B cell (primary cell): ENCODE measurements around the gene C1orf226. TPM values are rescaled to one million over a fixed set of nuclear protein-coding genes. Genes with fewer than 3 reads are reported as not detected.

Source experiments
- ATAC-seq: fragments of 200-7000 bp; cut with Tn5 transposase; one replicate; pipeline ENCODE4 v1.10.0; 2021; ENCODE audit warnings: low read depth, mild to moderate bottlenecking, moderate number of reproducible peaks, moderate library complexity
- CTCF ChIA-PET: fragments of 350-600 bp; sonication (Branson Sonifier 250); formaldehyde crosslinking; loops from one replicate; lab custom pipeline; 2021; ENCODE audit warnings: antibody characterized with exemption, inconsistent platforms; lab: Charles Lee
- POLR2A ChIA-PET: fragments of 350-600 bp; sonication (Branson Sonifier 250); formaldehyde crosslinking; loops from one replicate; lab custom pipeline; 2021; ENCODE audit warnings: antibody characterized with exemption; lab: Charles Lee
- DNase-seq: peaks from one replicate; pipeline ENCODE4 v3.0.0; 2013
- H2AFZ ChIP-seq: 2 replicates; pipeline ENCODE4 v1.6.1; 2012; ENCODE audit warnings: mild to moderate bottlenecking, low read depth, low read length; ENCODE audit not compliant: insufficient read depth, poor library complexity, severe bottlenecking
- H3K27ac ChIP-seq, 2 donors: 1 replicate in 1 of 2; 2 replicates in 1 of 2; pipeline ENCODE4 v1.5.1; 2012 to 2013; ENCODE audit warnings: low read length in 2 of 2, mild to moderate bottlenecking in 2 of 2, moderate library complexity in 1 of 2
- H3K27me3 ChIP-seq, 4 experiments: fragments of 200-600 bp in 1 of 4; sonication (generic) in 1 of 4; replicated peaks in 1 of 4; 1 replicate in 2 of 4; 2 replicates in 2 of 4; pipeline versions ENCODE4 v1.6.1 to v1.7.0; 2013 to 2016; ENCODE audit warnings: low read length in 3 of 4, mild to moderate bottlenecking in 2 of 4, mixed read lengths in 1 of 4, moderate library complexity in 1 of 4; ENCODE audit not compliant: insufficient read depth in 4 of 4, control insufficient read depth in 3 of 4; ENCODE audit errors: control extremely low read depth in 1 of 4
- H3K36me3 ChIP-seq, 2 experiments: replicated peaks in 1 of 2; 1 replicate in 1 of 2; 2 replicates in 1 of 2; pipeline versions ENCODE4 v1.6.1 to v1.7.1; 2013; ENCODE audit warnings: low read length in 1 of 2; ENCODE audit not compliant: insufficient read depth in 2 of 2, control insufficient read depth in 1 of 2; ENCODE audit errors: control extremely low read depth in 1 of 2, extremely low read depth in 1 of 2
- H3K4me1 ChIP-seq, 2 donors: fragments of 200-600 bp in 1 of 2; sonication (generic) in 1 of 2; 1 replicate in 1 of 2; 2 replicates in 1 of 2; pipeline versions ENCODE4 v1.5.1 to v1.6.1; 2013 to 2017; ENCODE audit warnings: low read length in 2 of 2; ENCODE audit not compliant: control insufficient read depth in 2 of 2, insufficient read depth in 2 of 2
- H3K4me2 ChIP-seq: replicated peaks from 2 replicates; pipeline ENCODE3; 2012; ENCODE audit warnings: mild to moderate bottlenecking, low read depth, low read length; ENCODE audit not compliant: poor library complexity, severe bottlenecking
- H3K4me3 ChIP-seq, 5 experiments: fragments of 200-600 bp in 1 of 5; sonication (generic) in 1 of 5; 1 replicate in 3 of 5; 2 replicates in 2 of 5; pipeline versions ENCODE4 v1.5.1 to v1.7.0; 2011 to 2016; ENCODE audit warnings: low read length in 4 of 5, mild to moderate bottlenecking in 4 of 5, low read depth in 2 of 5, control low read depth in 1 of 5, moderate library complexity in 1 of 5; ENCODE audit not compliant: insufficient read depth in 1 of 5; ENCODE audit errors: control extremely low read depth in 1 of 5, extremely low read depth in 1 of 5
- H3K79me2 ChIP-seq: fragments of 200-600 bp; sonication (generic); one replicate; pipeline ENCODE4 v1.6.0; 2016; ENCODE audit warnings: low read length; ENCODE audit not compliant: control insufficient read depth, insufficient read depth
- H3K9ac ChIP-seq: fragments of 200-600 bp; sonication (generic); 2 replicates; pipeline ENCODE4 v1.6.1; 2017; ENCODE audit warnings: mild to moderate bottlenecking, low read length, moderate library complexity
- H3K9me3 ChIP-seq, 3 donors: one replicate each; pipeline versions ENCODE4 v1.6.1 to v1.7.1; 2013; ENCODE audit warnings: low read length in 2 of 3; ENCODE audit not compliant: control insufficient read depth in 2 of 3, insufficient read depth in 1 of 3; ENCODE audit errors: control extremely low read depth in 1 of 3
- H4K20me1 ChIP-seq: 2 replicates; pipeline ENCODE4 v1.6.0; 2012; ENCODE audit warnings: mild to moderate bottlenecking, low read length; ENCODE audit not compliant: insufficient read depth, control insufficient read depth, poor library complexity, severe bottlenecking
- H3K27ac Mint-ChIP-seq: one replicate; pipeline ENCODE4 v1.8.0; 2021; ENCODE audit warnings: mixed read lengths
- H3K27me3 Mint-ChIP-seq: one replicate; pipeline ENCODE4 v1.8.0; 2021; ENCODE audit warnings: mixed read lengths
- H3K4me1 Mint-ChIP-seq: one replicate; pipeline ENCODE4 v1.8.0; 2021; ENCODE audit warnings: mixed read lengths
- H3K4me3 Mint-ChIP-seq: one replicate; pipeline ENCODE4 v1.8.0; 2021; ENCODE audit warnings: mixed read lengths
- H3K9me3 Mint-ChIP-seq: one replicate; pipeline ENCODE4 v1.8.0; 2022; ENCODE audit warnings: mixed read lengths; ENCODE audit not compliant: insufficient read depth
- EZH2 ChIP-seq: IDR thresholded peaks from 2 replicates; pipeline ENCODE4 v1.6.1; 2012; ENCODE audit warnings: borderline replicate concordance, low read depth, mild to moderate bottlenecking, moderate library complexity, low read length; ENCODE audit not compliant: insufficient read depth, poor library complexity, severe bottlenecking
- WGBS: methylation state at CpG from one replicate; pipeline ENCODE4 v1.1.5; 2013; ENCODE audit warnings: missing lambda C conversion rate; ENCODE audit not compliant: insufficient coverage; 5-methylcytosine and 5-hydroxymethylcytosine counted together
- intact Hi-C: fragments of 100-400 bp; cut with micrococcal nuclease; formaldehyde crosslinking; loops from one replicate; pipeline ENCODE4 v1.10.0; 2022
- polyA plus RNA-seq: library from polyadenylated mRNA; depleted of rRNA; stranded (reverse); fragments of >200 nt; gene quantifications from 2 replicates; pipeline ENCODE4 v1.2.3, GENCODE V29; 2012
- total RNA-seq, 2 donors: library from RNA; stranded (reverse); fragments of 120-200 nt in 1 of 2; gene quantifications; 1 replicate in 1 of 2; 2 replicates in 1 of 2; pipeline versions ENCODE4 v1.2.3 to v1.2.4, GENCODE V29; 2013 to 2022
- TF ChIP-seq, protein P1 (sequence below): fragments of 200-600 bp; IDR thresholded peaks from one replicate; pipeline ENCODE4 v1.8.0; 2022; ENCODE audit warnings: antibody characterized with exemption, mild to moderate bottlenecking

The C1orf226 gene
- total and polyA plus RNA-seq, 2 donors (not counting 1 experiment from before 2014, with no cell fraction given) = 0.01 to 0.10 TPM

DNA sequence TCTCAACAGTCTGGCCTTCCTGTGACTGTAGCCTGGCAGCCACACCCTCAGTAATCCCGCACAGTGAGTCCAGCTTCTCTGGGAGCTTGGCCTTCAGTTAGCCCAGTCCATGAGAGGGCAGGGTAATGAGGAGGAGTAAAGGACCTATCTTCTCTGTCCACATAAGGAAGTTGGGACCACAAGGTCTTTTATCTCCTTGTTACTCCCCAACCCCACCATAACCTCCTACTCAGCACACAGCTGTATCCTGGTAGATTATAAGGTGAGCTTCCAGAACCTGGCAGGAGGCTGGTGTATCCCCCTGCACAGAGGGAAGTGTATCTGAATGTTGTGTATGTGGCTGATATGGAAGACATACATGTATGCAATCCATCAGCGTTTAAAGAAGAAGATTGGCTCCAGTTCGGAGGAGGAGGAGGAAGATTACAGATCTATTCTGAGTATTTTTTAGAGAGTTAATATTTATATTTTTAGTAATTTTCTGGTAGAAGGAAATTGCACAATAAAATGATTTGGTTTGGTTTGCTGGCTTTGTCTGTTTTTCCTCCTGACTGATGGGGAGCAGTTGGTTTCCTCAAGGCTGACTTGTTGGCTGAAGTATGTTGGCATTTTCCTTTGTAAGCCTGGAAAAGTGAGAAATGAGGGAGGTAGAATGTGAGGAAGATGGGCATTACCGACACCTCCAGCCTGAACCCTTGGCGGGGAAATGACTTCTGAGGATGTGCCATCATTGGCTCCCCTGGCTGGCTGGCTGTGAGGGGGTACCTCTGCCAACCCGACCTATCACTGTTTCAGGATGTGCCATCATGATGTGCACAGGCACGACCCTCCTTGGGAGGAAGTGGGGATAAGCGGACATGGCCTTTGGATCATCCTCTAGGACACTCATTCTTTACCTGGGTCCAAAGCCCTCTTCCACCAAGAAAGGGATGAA, 5.0 kb downstream of the C1orf226 start:
- ATAC-seq = no peak

More for the DNA sequence above, 5.0 kb downstream of the C1orf226 start:
- Histone ChIP-seq H3K36me3 (no peaks in the 10 kb centered on the region), H2AFZ (no peak overlapping the region), H3K27ac (no peak overlapping the region), H3K9me3 (no peaks in the 10 kb centered on the region), H4K20me1 (no peaks in the 10 kb centered on the region), H3K4me1 (peaks cover 3 to 5% of the 10 kb centered on the region in 2 donors), H3K27me3 (no peaks in the 10 kb centered on the region), H3K4me2 (no peak overlapping the region), H3K4me3 (no peak overlapping the region), H3K79me2 (no peaks in the 10 kb centered on the region), H3K9ac (no peak overlapping the region)
- Mint-ChIP-seq H3K4me1 (peaks cover 10% of the 10 kb centered on the region), H3K27ac (no peak overlapping the region), H3K9me3 (no peaks in the 10 kb centered on the region), H3K27me3 (peaks cover 21% of the 10 kb centered on the region), H3K4me3 (no peak overlapping the region)
- no peak for TF ChIP-seq EZH2
- TF ChIP-seq, protein P1, sequence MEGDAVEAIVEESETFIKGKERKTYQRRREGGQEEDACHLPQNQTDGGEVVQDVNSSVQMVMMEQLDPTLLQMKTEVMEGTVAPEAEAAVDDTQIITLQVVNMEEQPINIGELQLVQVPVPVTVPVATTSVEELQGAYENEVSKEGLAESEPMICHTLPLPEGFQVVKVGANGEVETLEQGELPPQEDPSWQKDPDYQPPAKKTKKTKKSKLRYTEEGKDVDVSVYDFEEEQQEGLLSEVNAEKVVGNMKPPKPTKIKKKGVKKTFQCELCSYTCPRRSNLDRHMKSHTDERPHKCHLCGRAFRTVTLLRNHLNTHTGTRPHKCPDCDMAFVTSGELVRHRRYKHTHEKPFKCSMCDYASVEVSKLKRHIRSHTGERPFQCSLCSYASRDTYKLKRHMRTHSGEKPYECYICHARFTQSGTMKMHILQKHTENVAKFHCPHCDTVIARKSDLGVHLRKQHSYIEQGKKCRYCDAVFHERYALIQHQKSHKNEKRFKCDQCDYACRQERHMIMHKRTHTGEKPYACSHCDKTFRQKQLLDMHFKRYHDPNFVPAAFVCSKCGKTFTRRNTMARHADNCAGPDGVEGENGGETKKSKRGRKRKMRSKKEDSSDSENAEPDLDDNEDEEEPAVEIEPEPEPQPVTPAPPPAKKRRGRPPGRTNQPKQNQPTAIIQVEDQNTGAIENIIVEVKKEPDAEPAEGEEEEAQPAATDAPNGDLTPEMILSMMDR = no peak
- POLR2A ChIA-PET = no interaction called here
- DNase-seq = no peak
- 88% methylated on average over 4 of the region's 8 CpGs for WGBS
- CTCF ChIA-PET = no interaction called here
- intact Hi-C loops = no loop called here
